GM23248 (cell line): ENCODE measurements around the gene MKLN1. TPM values are rescaled to one million over a fixed set of nuclear protein-coding genes. Genes with fewer than 3 reads are reported as not detected.

Experiments
- DNase-seq: peaks from one replicate; pipeline ENCODE4 v3.0.0-alpha.2; 2015
- H2AFZ ChIP-seq: fragments of 200-600 bp; sonication (generic); 2 replicates; pipeline ENCODE4 v1.6.1; 2016; ENCODE audit warnings: antibody characterized with exemption
- H3F3A ChIP-seq: fragments of 200-600 bp; sonication (generic); 2 replicates; pipeline ENCODE4 v1.6.1; 2016; ENCODE audit warnings: mild to moderate bottlenecking, antibody characterized with exemption, mixed run types; ENCODE audit not compliant: insufficient read depth
- H3K27ac ChIP-seq: fragments of 200-600 bp; sonication (generic); 2 replicates; pipeline ENCODE4 v1.5.1; 2016; ENCODE audit warnings: mild to moderate bottlenecking
- H3K27me3 ChIP-seq: fragments of 200-600 bp; sonication (generic); replicated peaks from 2 replicates; pipeline ENCODE4 v1.6.1; 2016; ENCODE audit warnings: mild to moderate bottlenecking; ENCODE audit not compliant: insufficient read depth
- H3K36me3 ChIP-seq: fragments of 200-600 bp; sonication (generic); 2 replicates; pipeline ENCODE4 v1.6.1; 2016; ENCODE audit warnings: low read depth, mild to moderate bottlenecking
- H3K4me1 ChIP-seq: fragments of 200-600 bp; sonication (generic); 2 replicates; pipeline ENCODE4 v1.6.1; 2016; ENCODE audit warnings: mild to moderate bottlenecking; ENCODE audit not compliant: insufficient read depth
- H3K4me2 ChIP-seq: fragments of 200-600 bp; sonication (generic); one replicate; pipeline ENCODE4 v1.6.1; 2016; ENCODE audit warnings: mild to moderate bottlenecking; ENCODE audit not compliant: unreplicated experiment
- H3K4me3 ChIP-seq: fragments of 200-600 bp; sonication (generic); 2 replicates; pipeline ENCODE4 v1.5.1; 2016; ENCODE audit warnings: mild to moderate bottlenecking
- H3K79me2 ChIP-seq: fragments of 200-600 bp; sonication (generic); 2 replicates; pipeline ENCODE4 v1.6.1; 2016; ENCODE audit warnings: mild to moderate bottlenecking; ENCODE audit not compliant: insufficient read depth
- H3K9ac ChIP-seq: fragments of 200-600 bp; sonication (generic); 2 replicates; pipeline ENCODE4 v1.6.1; 2016; ENCODE audit warnings: mild to moderate bottlenecking
- H3K9me2 ChIP-seq: fragments of 200-600 bp; sonication (generic); 2 replicates; pipeline ENCODE4 v1.6.1; 2016; ENCODE audit warnings: mixed run types, mild to moderate bottlenecking, moderate library complexity; ENCODE audit not compliant: insufficient read depth
- H3K9me3 ChIP-seq: fragments of 200-600 bp; sonication (generic); one replicate; pipeline ENCODE4 v1.6.1; 2017; ENCODE audit warnings: low read depth
- H4K20me1 ChIP-seq: fragments of 200-600 bp; sonication (generic); 2 replicates; pipeline ENCODE4 v1.6.0; 2016; ENCODE audit not compliant: insufficient read depth
- EZH2 ChIP-seq: fragments of 200-600 bp; sonication (generic); IDR thresholded peaks from 2 replicates; pipeline ENCODE4 v1.6.1; 2018; ENCODE audit warnings: antibody characterized with exemption, mild to moderate bottlenecking; ENCODE audit not compliant: insufficient read depth, poor library complexity, severe bottlenecking
- EZH2phosphoT487 ChIP-seq: fragments of 200-600 bp; sonication (generic); IDR thresholded peaks from 2 replicates; pipeline ENCODE4 v1.6.1; 2018; ENCODE audit warnings: antibody characterized with exemption, moderate library complexity, mild to moderate bottlenecking, low read depth; ENCODE audit not compliant: insufficient read depth
- WGBS, 2 experiments: methylation state at CpG; one replicate each; pipeline ENCODE4 v1.1.6; 2015 to 2017; ENCODE audit warnings: low lambda C conversion rate in 2 of 2, low coverage in 1 of 2; ENCODE audit errors: missing lambda C conversion rate in 2 of 2; 5-methylcytosine and 5-hydroxymethylcytosine counted together
- in situ Hi-C: fragments of 300-500 bp; cut with MboI; formaldehyde crosslinking; loops from 2 replicates; pipeline ENCODE4 v1.15.0; 2020
- polyA plus RNA-seq: library from polyadenylated mRNA; unstranded; fragments of >200 nt; fragmentation: Nextera tagmentation; extraction: Ambion mirVana; gene quantifications from 2 replicates; pipeline ENCODE4 v1.2.1, GENCODE V29; 2016
- total RNA-seq: library from RNA; depleted of rRNA; stranded (reverse); fragments of >200 nt; shearing (Covaris generic); gene quantifications from 2 replicates; pipeline ENCODE4 v1.2.3, GENCODE V29; 2014

MKLN1 gene
- total and polyA plus RNA-seq, 2 experiments from 2014 or later = 32.1 to 35.7 TPM

GRCh38 chr7:131322061-131322460 lies 5.6 kb upstream of the MKLN1 start:
- TF ChIP-seq EZH2phosphoT487 (no peak), EZH2 (no peak)
- H2AFZ ChIP-seq = no peak overlapping the region
- no peaks in the 10 kb centered on the region for H4K20me1 ChIP-seq
- H3K4me1 ChIP-seq = peaks cover 5% of the 10 kb centered on the region
- H3F3A ChIP-seq = 0 out of 2 replicates have a peak, but pooled peaks cover 5% of the 10 kb centered on the region
- H3K27me3 ChIP-seq = no peaks in the 10 kb centered on the region
- H3K79me2 ChIP-seq = no peaks in the 10 kb centered on the region
- no peaks in the 10 kb centered on the region for H3K9me2 ChIP-seq
- H3K9me3 ChIP-seq = no peaks in the 10 kb centered on the region
- WGBS, 2 experiments = 93 to 94% methylated on average over 1 of the region's 1 CpG
- DNase-seq = no peak
- no peak overlapping the region for H3K4me2 ChIP-seq
- no peak overlapping the region for H3K9ac ChIP-seq
- no peak overlapping the region for H3K4me3 ChIP-seq
- no peaks in the 10 kb centered on the region for H3K36me3 ChIP-seq
- in situ Hi-C loops = no loop called here
- no peak overlapping the region for H3K27ac ChIP-seq

- H3F3A ChIP-seq = 0 out of 2 replicates have a peak, but pooled peaks cover 5% of the 10 kb centered on the region
- DNase-seq = no peak
- H3K4me2 ChIP-seq = no peak overlapping the region
- no peaks in the 10 kb centered on the region for H3K9me2 ChIP-seq
- peaks cover 2% of the 10 kb centered on the region for H3K79me2 ChIP-seq
- no peaks in the 10 kb centered on the region for H3K27me3 ChIP-seq
- H3K4me1 ChIP-seq = peaks cover 5% of the 10 kb centered on the region
- H2AFZ ChIP-seq = no peak overlapping the region
- H3K9ac ChIP-seq = no peak overlapping the region
- H3K36me3 ChIP-seq = no peaks in the 10 kb centered on the region
- no peak overlapping the region for H3K27ac ChIP-seq
- in situ Hi-C loops = no loop called here
- TF ChIP-seq EZH2phosphoT487 (no peak), EZH2 (no peak)
- WGBS, 2 experiments = 97% methylated on average over 7 of the region's 7 CpGs
- H3K4me3 ChIP-seq = no peak overlapping the region
- no peaks in the 10 kb centered on the region for H4K20me1 ChIP-seq
- no peaks in the 10 kb centered on the region for H3K9me3 ChIP-seq
Observed at GRCh38 chr7:131322861-131323260, 4.8 kb upstream of the MKLN1 start.

- no peaks in the 10 kb centered on the region for H3K36me3 ChIP-seq
- 0 out of 2 replicates have a peak, but pooled peaks cover 2% of the 10 kb centered on the region for H4K20me1 ChIP-seq
- no peak overlapping the region for H3K27ac ChIP-seq
- TF ChIP-seq EZH2phosphoT487 = no peak
- no peak for TF ChIP-seq EZH2
- DNase-seq = peak; percentile 9
- H3K79me2 ChIP-seq = peaks cover 26% of the 10 kb centered on the region
- H3K4me3 ChIP-seq = no peak overlapping the region
- 89 to 97% methylated on average over 5 of the region's 5 CpGs for WGBS, 2 experiments
- no peak overlapping the region for H3K9ac ChIP-seq
- H3K9me3 ChIP-seq = no peaks in the 10 kb centered on the region
- H3K9me2 ChIP-seq = no peaks in the 10 kb centered on the region
- in situ Hi-C loops = no loop called here
- peaks cover 18% of the 10 kb centered on the region for H3F3A ChIP-seq
- no peak overlapping the region for H2AFZ ChIP-seq
- no peak overlapping the region for H3K4me2 ChIP-seq
- H3K4me1 ChIP-seq = peaks cover 18% of the 10 kb centered on the region
- H3K27me3 ChIP-seq = no peaks in the 10 kb centered on the region
Observed at GRCh38 chr7:131325179-131325840, 2.4 kb upstream of the MKLN1 start.

GRCh38 chr7:131326576-131326975 lies 1.1 kb upstream of the MKLN1 start:
- Histone ChIP-seq H4K20me1 (peaks cover 6% of the 10 kb centered on the region; the same call in 1 of the 2 replicates), H3K4me3 (peak overlapping the region; percentile 87), H3K9ac (peak overlapping the region; percentile 98), H3K9me2 (no peaks in the 10 kb centered on the region), H3K4me1 (peaks cover 21% of the 10 kb centered on the region), H3F3A (peaks cover 18% of the 10 kb centered on the region), H3K27me3 (no peaks in the 10 kb centered on the region), H3K36me3 (no peaks in the 10 kb centered on the region), H3K27ac (peak overlapping the region; percentile 95), H3K4me2 (peak overlapping the region; percentile 77), H3K9me3 (no peaks in the 10 kb centered on the region), H3K79me2 (peaks cover 39% of the 10 kb centered on the region), H2AFZ (peak overlapping the region; percentile 93)
- DNase-seq = no peak
- in situ Hi-C loops = no loop called here
- TF ChIP-seq EZH2 = no peak
- no peak for TF ChIP-seq EZH2phosphoT487
- WGBS, 2 experiments = 88 to 89% methylated on average over 6 of the region's 6 CpGs
